HuH-7.5 (cell line): ENCODE data around the gene CORIN.
"Not testable (repeated sequence)": the region's sequence is repeated elsewhere in the genome, so short reads cannot be mapped to it uniquely, and the experiment has no call there.

Source experiments
- DNase-seq: peaks from one replicate; pipeline ENCODE4 v3.0.0; 2011; ENCODE audit warnings: low spot score

CORIN gene

DNA sequence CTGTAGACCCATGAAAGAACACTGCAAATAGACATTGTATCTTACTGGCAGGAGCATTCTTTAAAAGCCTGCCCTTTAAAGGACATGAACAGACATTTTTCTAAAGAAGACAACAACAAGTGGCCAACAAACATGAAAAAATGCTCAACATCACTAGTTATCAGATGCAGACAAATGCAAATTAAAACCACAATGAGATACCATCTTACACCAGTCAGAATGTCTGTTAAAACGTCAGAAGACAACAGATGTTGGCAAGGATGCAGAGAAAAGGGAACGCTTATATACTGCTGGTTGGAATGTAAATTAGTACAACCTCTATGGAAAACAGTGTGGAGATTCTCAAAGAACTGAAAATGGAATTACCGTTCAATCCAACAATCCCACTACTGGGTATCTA lies 275.6 kb downstream of the CORIN start:
- DNase-seq: no peak

DNA sequence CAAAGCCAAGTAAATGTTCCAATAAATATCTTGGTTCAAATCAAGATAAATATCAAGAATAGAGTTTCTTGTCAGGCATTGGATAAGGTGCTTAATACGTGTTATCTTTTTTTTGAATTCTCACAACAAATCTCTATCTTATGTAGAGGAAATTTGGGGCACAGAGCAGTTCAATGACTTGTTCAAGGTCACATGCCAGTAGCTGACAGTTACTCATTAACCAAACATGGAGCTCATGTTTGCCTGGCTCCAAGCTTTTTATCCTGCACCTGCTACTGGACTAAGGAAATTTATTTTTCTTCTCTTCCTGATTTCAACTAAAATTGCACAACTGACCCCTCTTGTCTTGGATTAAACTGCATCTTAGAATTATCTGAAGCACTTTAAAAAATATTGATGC lies 276.5 kb downstream of the CORIN start:
- peak; percentile 11 for DNase-seq

DNA sequence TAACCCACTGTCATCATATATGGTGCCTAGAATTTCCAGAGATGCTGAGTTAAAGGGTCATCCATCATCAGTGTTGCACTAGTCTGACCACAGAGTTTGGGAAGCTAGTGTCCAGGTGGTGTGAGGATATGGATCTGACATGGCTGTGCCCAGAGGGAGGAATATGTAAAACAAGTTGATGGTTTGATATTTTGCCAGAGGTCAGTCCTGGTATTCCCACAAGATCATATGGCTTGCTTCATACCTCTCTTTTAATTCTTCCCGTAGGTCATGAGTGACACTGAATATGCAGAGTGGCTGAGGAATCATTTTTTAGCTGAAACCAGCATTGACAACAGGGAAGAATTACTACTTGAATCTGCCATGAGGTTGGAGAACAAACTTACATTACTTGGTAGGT lies 277.2 kb downstream of the CORIN start:
- DNase-seq: no peak

DNA sequence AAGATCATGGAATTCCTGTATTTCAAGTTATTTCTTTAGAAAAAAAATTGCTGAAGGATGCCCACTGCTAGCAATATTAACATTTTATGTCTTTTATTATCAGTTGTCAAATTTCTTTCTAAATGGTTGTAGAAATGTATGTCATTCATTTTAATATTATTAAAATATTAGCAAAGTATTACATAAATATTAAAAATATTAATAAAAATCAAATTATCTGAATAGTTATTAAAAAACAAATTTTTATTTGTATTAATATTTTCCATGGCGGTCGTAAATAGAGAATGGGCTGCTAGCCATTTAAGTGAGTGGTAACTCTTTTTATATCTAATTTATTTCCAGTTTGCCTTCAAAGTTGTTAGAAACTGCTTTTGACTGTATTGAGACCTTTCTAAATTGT lies 280.6 kb downstream of the CORIN start:
- no peak for DNase-seq

DNA sequence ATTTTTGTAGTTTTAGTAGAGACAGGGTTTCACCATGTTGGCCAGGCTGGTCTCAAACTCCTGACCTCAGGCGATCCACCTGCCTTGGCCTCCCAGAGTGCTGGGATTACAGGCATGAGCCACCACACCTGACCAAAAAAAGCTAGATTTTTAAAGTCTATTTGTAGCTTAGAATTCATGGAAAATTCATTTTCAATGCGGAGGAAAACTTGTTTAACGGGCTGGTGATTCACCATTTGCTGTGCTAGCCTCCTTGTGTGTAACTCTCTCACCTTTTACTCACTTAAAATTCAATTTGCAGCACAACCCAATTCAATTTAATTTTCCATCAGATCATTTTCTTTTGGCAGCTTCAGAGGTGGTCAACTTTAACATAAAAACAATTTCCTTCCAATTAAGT lies 281.9 kb downstream of the CORIN start:
- DNase-seq: not testable (repeated sequence)

DNA sequence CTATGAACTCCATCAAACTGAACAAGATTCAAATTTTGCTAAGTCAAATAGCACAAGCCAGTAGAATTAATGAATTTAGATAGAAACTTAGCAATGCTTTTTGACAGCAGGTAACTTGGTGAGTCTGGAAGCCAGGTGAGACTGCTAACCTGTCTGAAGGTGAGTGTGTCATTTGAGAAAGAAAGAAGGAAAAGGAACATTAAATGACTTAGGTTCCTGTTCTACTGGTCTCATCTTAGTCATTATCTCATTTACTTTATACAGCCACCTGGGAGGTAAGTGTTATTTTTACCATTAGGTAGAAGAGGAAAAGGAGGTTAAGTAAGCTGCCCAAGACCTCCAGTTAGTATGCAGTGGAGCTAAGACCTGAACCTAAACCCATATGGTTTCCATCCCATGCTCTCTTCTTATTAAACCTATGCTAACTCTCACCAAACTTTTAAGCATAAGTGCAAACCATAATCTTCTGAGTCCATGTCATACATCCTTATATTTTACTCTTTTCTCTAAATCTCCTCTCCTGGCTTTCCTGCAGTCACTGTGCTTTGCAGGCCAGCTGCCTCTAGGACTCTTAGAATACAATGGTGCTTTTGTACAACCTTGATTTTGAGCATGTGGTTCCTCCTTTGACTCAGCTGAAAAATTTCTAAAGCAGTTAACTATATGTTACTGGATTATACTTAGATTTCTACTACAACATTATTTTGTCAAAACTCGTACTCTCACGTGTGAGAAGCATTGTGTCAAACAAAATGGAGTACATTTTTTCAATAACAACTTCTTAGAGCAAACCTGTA lies 284.3 kb downstream of the CORIN start:
- no peak for DNase-seq

DNA sequence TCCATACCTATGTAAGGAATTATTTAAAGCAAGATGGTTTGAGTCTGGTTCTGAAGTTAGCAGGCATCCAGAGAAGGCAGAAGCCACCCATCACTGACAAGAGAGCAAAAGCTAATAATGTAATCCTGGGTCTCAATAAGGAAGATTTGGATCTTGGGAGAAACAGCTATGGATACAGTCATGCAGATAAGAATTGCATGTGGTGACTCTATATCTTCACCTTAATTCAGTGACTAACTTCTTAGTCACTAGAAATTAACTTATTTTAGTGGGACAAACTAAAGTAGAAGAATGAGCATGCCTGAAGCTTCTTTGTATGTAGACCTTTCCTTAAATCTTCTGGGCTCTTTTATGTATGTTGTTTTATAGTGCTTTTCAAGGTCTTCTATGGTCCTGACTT lies 286.2 kb downstream of the CORIN start:
- DNase-seq: no peak

DNA sequence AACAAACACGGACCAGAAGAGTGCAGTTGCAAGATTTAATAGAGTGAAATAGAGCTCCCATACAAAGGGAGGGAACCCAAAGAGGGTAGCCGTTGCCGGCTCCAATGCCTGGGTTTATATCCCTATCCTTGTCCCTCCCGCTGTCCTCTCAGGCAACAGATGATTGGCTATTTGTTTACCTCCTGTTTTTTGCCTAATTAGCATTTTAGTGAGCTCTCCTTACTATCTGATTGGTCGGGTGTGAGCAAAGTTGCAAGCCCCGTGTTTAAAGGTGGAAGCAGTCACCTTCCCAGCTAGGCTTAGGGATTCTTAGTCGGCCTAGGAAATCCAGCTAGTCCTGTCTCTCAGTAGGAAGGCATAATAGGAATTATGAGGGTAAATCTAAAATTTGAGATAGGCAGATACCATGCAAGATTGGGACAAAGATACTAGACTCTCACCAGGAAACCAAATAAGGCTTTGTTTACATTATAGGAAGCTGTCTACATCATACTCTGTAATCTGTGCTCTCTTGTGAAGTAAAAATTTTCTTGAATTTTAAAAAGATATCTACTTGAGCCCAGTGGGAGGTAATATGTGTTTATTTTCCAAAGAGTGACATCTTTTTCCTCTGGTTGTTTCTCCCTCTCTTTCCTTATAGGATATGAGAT lies 286.8 kb downstream of the CORIN start:
- no peak for DNase-seq

DNA sequence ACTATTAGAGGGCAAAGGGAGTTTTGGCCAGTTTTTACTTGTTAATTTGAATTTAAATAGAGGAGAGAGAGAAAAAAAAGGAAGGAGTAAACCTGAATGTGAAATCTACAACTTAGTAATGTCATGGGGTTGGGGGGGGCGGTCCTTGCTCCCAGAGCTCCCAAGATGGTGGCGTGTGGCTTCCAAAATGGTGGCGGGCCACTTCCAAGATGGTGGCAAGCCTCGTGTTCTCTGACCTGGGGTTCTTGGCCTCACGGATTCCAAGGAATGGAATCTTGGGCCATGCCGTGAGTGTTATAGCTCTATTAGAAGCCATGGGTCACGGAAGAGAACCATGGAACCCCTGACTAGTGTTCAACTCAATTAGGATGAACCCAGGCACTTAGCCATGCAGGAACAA lies 287.5 kb downstream of the CORIN start:
- not testable (repeated sequence) for DNase-seq
